Hepatocyte (in vitro differentiated cells): ENCODE measurements around the gene NUCB2. TPM values are rescaled to one million over a fixed set of nuclear protein-coding genes. Genes with fewer than 3 reads are reported as not detected.

Experiments
- DNase-seq: peaks from one replicate; pipeline ENCODE4 v3.0.0-alpha.2; 2016; ENCODE audit warnings: low spot score
- H2AFZ ChIP-seq: fragments of 200-600 bp; sonication (generic); 2 replicates; pipeline ENCODE4 v1.6.0; 2016; ENCODE audit warnings: antibody characterized with exemption, mild to moderate bottlenecking
- H3K27ac ChIP-seq: fragments of 200-600 bp; sonication (generic); 2 replicates; pipeline ENCODE4 v1.5.1; 2016; ENCODE audit warnings: mild to moderate bottlenecking
- H3K27me3 ChIP-seq: fragments of 200-600 bp; sonication (generic); 2 replicates; pipeline ENCODE4 v1.6.1; 2016
- H3K36me3 ChIP-seq: fragments of 200-600 bp; sonication (generic); replicated peaks from 2 replicates; pipeline ENCODE4 v1.5.1; 2016; ENCODE audit warnings: low read depth; ENCODE audit not compliant: insufficient read depth
- H3K4me1 ChIP-seq: fragments of 200-600 bp; sonication (generic); 2 replicates; pipeline ENCODE4 v1.5.1; 2016; ENCODE audit warnings: mild to moderate bottlenecking, moderate library complexity; ENCODE audit not compliant: insufficient read depth
- H3K4me2 ChIP-seq: fragments of 200-600 bp; sonication (generic); 2 replicates; pipeline ENCODE4 v1.6.0; 2016
- H3K4me3 ChIP-seq: fragments of 200-600 bp; sonication (generic); 2 replicates; pipeline ENCODE4 v1.5.1; 2016; ENCODE audit warnings: mild to moderate bottlenecking
- H3K79me2 ChIP-seq: fragments of 200-600 bp; sonication (generic); 2 replicates; pipeline ENCODE4 v1.6.0; 2017; ENCODE audit warnings: mild to moderate bottlenecking
- H3K9me2 ChIP-seq: fragments of 200-600 bp; sonication (generic); replicated peaks from 2 replicates; pipeline ENCODE4 v1.6.0; 2017; ENCODE audit warnings: mild to moderate bottlenecking; ENCODE audit not compliant: insufficient read depth
- H3K9me3 ChIP-seq: fragments of 200-600 bp; sonication (generic); 2 replicates; pipeline ENCODE4 v1.5.1; 2016; ENCODE audit warnings: low read depth, mild to moderate bottlenecking
- H4K20me1 ChIP-seq: fragments of 200-600 bp; sonication (generic); 2 replicates; pipeline ENCODE4 v1.6.0; 2016; ENCODE audit warnings: mild to moderate bottlenecking; ENCODE audit not compliant: insufficient read depth, poor library complexity, severe bottlenecking
- CTCF ChIP-seq: fragments of 200-600 bp; sonication (generic); IDR thresholded peaks from 2 replicates; pipeline ENCODE4 v1.5.1; 2016; ENCODE audit warnings: antibody characterized with exemption, mild to moderate bottlenecking; ENCODE audit not compliant: poor library complexity
- EZH2 ChIP-seq: fragments of 200-600 bp; sonication (generic); IDR thresholded peaks from 2 replicates; pipeline ENCODE4 v1.6.1; 2016; ENCODE audit warnings: antibody characterized with exemption, mild to moderate bottlenecking, borderline replicate concordance
- EZH2phosphoT487 ChIP-seq: fragments of 200-600 bp; sonication (generic); IDR thresholded peaks from one replicate; pipeline ENCODE4 v1.6.1; 2018; ENCODE audit warnings: antibody characterized with exemption, mild to moderate bottlenecking, low read depth, moderate library complexity; ENCODE audit not compliant: unreplicated experiment, severe bottlenecking
- WGBS: methylation state at CpG from one replicate; pipeline ENCODE4 v1.1.6; 2016; ENCODE audit warnings: low lambda C conversion rate; ENCODE audit errors: missing lambda C conversion rate; 5-methylcytosine and 5-hydroxymethylcytosine counted together
- polyA plus RNA-seq: library from polyadenylated mRNA; unstranded; fragments of >200 nt; fragmentation: Nextera tagmentation; extraction: Ambion mirVana; gene quantifications from 2 replicates; pipeline ENCODE4 v1.2.1, GENCODE V29; 2016
- total RNA-seq: library from RNA; depleted of rRNA; stranded (reverse); fragments of >200 nt; gene quantifications from 2 replicates; pipeline ENCODE4 v1.2.3, GENCODE V29; 2014

The NUCB2 gene
- total and polyA plus RNA-seq, 2 experiments from 2014 or later: 93.4 to 196 TPM

GRCh38 chr11:17313349-17314231, 37.1 kb downstream of the NUCB2 start:
- Histone ChIP-seq H3K27me3 (no peaks in the 10 kb centered on the region), H3K9me3 (no peaks in the 10 kb centered on the region), H3K9me2 (no peaks in the 10 kb centered on the region), H3K4me3 (no peak overlapping the region), H3K79me2 (no peaks in the 10 kb centered on the region), H4K20me1 (no peaks in the 10 kb centered on the region), H3K4me1 (no peaks in the 10 kb centered on the region), H3K36me3 (no peaks in the 10 kb centered on the region), H2AFZ (no peak overlapping the region), H3K4me2 (no peak overlapping the region), H3K27ac (peak overlapping the region; percentile 53)
- TF ChIP-seq EZH2phosphoT487: no peak
- 96% methylated on average over 8 of the region's 8 CpGs for WGBS
- no peak for DNase-seq

GRCh38 chr11:17314232-17314547, 37.7 kb downstream of the NUCB2 start:
- TF ChIP-seq EZH2phosphoT487 (no peak), EZH2 (no peak), CTCF (no peak)

GRCh38 chr11:17314904-17315426, 38.4 kb downstream of the NUCB2 start:
- Histone ChIP-seq H3K4me2 (no peak overlapping the region), H3K4me1 (no peaks in the 10 kb centered on the region), H3K9me2 (no peaks in the 10 kb centered on the region), H3K79me2 (no peaks in the 10 kb centered on the region), H3K27ac (peak overlapping the region; percentile 62), H2AFZ (no peak overlapping the region), H4K20me1 (no peaks in the 10 kb centered on the region), H3K9me3 (no peaks in the 10 kb centered on the region), H3K36me3 (no peaks in the 10 kb centered on the region), H3K27me3 (no peaks in the 10 kb centered on the region), H3K4me3 (no peak overlapping the region)
- no peak for DNase-seq
- 61% methylated on average over 1 of the region's 1 CpG for WGBS
- TF ChIP-seq EZH2 (no peak), CTCF (no peak), EZH2phosphoT487 (no peak)

More at GRCh38 chr11:17314232-17314547, 37.7 kb downstream of the NUCB2 start:
- H3K27me3 ChIP-seq: no peaks in the 10 kb centered on the region
- H3K36me3 ChIP-seq: no peaks in the 10 kb centered on the region
- no peaks in the 10 kb centered on the region for H4K20me1 ChIP-seq
- 40% methylated on average over 1 of the region's 1 CpG for WGBS
- no peak overlapping the region for H3K4me3 ChIP-seq
- peak overlapping the region; percentile 62 for H3K27ac ChIP-seq
- no peaks in the 10 kb centered on the region for H3K79me2 ChIP-seq
- no peaks in the 10 kb centered on the region for H3K9me2 ChIP-seq
- no peak overlapping the region for H3K4me2 ChIP-seq
- DNase-seq: peak; percentile 27
- no peak overlapping the region for H2AFZ ChIP-seq
- H3K4me1 ChIP-seq: no peaks in the 10 kb centered on the region
- no peaks in the 10 kb centered on the region for H3K9me3 ChIP-seq

- DNase-seq: no peak
- 93% methylated on average over 5 of the region's 5 CpGs for WGBS
- no peaks in the 10 kb centered on the region for H3K36me3 ChIP-seq
Observed at GRCh38 chr11:17328871-17329494, 52.4 kb downstream of the NUCB2 start.

More at GRCh38 chr11:17328871-17329494, 52.4 kb downstream of the NUCB2 start:
- no peaks in the 10 kb centered on the region for H4K20me1 ChIP-seq
- TF ChIP-seq EZH2phosphoT487 (no peak), EZH2 (no peak), CTCF (no peak)
- H3K4me2 ChIP-seq: no peak overlapping the region
- no peak overlapping the region for H2AFZ ChIP-seq
- H3K4me3 ChIP-seq: no peak overlapping the region
- no peaks in the 10 kb centered on the region for H3K79me2 ChIP-seq
- H3K4me1 ChIP-seq: no peaks in the 10 kb centered on the region
- no peaks in the 10 kb centered on the region for H3K27me3 ChIP-seq
- H3K9me3 ChIP-seq: no peaks in the 10 kb centered on the region
- no peaks in the 10 kb centered on the region for H3K9me2 ChIP-seq
- H3K27ac ChIP-seq: no peak overlapping the region
